Neural progenitor cell (in vitro differentiated cells): ENCODE measurements around the gene CAPNS1.

Source experiments
- CTCF ChIP-seq: fragments of 200-600 bp; sonication (generic); IDR thresholded peaks from 2 replicates; pipeline ENCODE4 v1.5.1; 2017; ENCODE audit warnings: antibody characterized with exemption, mild to moderate bottlenecking
- EZH2phosphoT487 ChIP-seq: fragments of 200-600 bp; sonication (generic); IDR thresholded peaks from 2 replicates; pipeline ENCODE4 v1.6.1; 2017; ENCODE audit warnings: antibody characterized with exemption

DNA sequence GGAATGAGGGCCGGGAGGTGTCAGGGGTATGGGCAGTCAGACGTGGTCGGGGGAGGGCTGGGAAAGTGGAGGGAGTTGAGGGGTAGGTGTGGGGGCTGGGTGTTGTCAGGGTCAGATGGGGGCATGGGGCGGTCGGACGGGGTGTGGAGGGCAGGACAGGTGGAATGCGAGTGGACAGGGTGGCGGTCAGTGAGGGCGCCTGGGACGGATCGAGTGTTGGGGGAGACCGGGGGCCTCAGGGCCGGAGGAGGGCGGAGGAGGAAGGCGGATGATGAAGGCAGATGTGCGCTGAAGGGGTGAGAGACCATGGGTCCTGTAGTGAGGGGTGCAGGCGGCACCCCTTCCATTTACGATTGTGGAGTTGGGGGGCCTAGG is 18.9 kb upstream of the CAPNS1 start:
- no peak for TF ChIP-seq EZH2phosphoT487
- TF ChIP-seq CTCF, result no peak
